PC-9 (cell line): ENCODE results near the gene TSPAN32.

Experiments
- CTCF ChIP-seq: fragments of 200-600 bp; sonication (generic); conservative IDR thresholded peaks from 2 replicates; pipeline ENCODE4 v1.6.1; 2017; ENCODE audit warnings: mixed run types, antibody characterized with exemption, mild to moderate bottlenecking, moderate library complexity
- EZH2 ChIP-seq: fragments of 200-600 bp; sonication (generic); IDR thresholded peaks from 2 replicates; pipeline ENCODE4 v1.8.0; 2017; ENCODE audit warnings: antibody characterized with exemption, low read depth

GRCh38 chr11:2348986-2349385 lies 47.2 kb downstream of the TSPAN32 start:
- TF ChIP-seq CTCF (no peak), EZH2 (no peak)
